Activated naive CD4-positive, alpha-beta T cell treated with anti-CD3 and anti-CD28 coated beads, Interleukin-2, amount 50 U/mL, for 24 hours (primary cell): ENCODE measurements around the gene USP24.

ENCODE experiments used
- H3K27ac Mint-ChIP-seq: one replicate; pipeline ENCODE4 v1.8.0; 2021; ENCODE audit warnings: mild to moderate bottlenecking, mixed read lengths
- H3K27me3 Mint-ChIP-seq: one replicate; pipeline ENCODE4 v1.8.0; 2021; ENCODE audit warnings: mixed read lengths
- H3K36me3 Mint-ChIP-seq: one replicate; pipeline ENCODE4 v1.8.0; 2021; ENCODE audit warnings: mixed read lengths
- H3K4me1 Mint-ChIP-seq: one replicate; pipeline ENCODE4 v1.8.0; 2021; ENCODE audit warnings: mixed read lengths
- H3K4me3 Mint-ChIP-seq: one replicate; pipeline ENCODE4 v1.8.0; 2021; ENCODE audit warnings: mild to moderate bottlenecking, mixed read lengths
- H3K9me3 Mint-ChIP-seq: one replicate; pipeline ENCODE4 v1.8.0; 2021; ENCODE audit warnings: mixed read lengths

The USP24 gene, protein sequence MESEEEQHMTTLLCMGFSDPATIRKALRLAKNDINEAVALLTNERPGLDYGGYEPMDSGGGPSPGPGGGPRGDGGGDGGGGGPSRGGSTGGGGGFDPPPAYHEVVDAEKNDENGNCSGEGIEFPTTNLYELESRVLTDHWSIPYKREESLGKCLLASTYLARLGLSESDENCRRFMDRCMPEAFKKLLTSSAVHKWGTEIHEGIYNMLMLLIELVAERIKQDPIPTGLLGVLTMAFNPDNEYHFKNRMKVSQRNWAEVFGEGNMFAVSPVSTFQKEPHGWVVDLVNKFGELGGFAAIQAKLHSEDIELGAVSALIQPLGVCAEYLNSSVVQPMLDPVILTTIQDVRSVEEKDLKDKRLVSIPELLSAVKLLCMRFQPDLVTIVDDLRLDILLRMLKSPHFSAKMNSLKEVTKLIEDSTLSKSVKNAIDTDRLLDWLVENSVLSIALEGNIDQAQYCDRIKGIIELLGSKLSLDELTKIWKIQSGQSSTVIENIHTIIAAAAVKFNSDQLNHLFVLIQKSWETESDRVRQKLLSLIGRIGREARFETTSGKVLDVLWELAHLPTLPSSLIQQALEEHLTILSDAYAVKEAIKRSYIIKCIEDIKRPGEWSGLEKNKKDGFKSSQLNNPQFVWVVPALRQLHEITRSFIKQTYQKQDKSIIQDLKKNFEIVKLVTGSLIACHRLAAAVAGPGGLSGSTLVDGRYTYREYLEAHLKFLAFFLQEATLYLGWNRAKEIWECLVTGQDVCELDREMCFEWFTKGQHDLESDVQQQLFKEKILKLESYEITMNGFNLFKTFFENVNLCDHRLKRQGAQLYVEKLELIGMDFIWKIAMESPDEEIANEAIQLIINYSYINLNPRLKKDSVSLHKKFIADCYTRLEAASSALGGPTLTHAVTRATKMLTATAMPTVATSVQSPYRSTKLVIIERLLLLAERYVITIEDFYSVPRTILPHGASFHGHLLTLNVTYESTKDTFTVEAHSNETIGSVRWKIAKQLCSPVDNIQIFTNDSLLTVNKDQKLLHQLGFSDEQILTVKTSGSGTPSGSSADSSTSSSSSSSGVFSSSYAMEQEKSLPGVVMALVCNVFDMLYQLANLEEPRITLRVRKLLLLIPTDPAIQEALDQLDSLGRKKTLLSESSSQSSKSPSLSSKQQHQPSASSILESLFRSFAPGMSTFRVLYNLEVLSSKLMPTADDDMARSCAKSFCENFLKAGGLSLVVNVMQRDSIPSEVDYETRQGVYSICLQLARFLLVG (N-terminal part only)

DNA sequence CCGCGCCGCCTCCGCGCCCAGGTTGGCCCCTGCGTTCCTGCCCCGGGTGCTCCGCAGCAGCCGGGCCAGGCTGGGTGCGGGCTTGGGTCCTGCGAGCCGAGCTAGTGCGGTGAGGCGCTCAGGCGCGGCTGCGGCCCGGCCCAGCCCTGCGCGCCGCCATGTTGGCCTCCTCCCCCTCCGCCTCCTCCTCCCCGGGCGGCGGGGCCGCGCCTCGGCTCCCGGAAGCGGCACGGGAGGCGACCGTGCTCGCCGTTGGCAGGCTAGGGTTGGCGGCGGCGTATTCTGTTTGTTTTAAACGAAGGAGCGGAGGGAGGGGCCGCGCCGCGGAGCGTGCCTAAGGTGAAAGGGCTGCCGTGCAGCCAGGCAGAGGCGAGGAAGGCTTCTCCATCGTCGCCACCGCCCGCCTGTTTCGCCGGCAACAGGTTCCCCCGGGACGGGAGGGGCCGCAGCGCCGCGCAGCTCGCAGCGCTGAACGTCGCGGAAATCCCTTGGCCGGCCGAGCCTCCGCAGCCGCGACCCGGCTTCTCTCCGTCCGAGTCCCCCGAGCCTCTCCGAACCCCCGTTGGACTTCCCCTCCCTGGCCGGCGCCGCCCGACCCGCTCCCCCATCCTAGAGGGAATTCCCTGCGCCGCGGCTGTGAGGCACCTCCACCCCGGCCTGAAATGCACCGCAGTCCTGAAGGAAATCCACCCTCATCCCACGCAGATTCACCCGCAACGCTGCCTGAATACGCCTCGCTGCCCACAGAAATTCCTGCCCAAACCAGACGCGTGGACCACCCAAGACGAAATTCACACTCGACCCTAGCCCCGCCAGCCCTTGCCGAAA, at the start of gene USP24:
USP24 (minus strand) TSS at position 171 of the 828 bp plus-strand sequence. CDS start 251 bp downstream, outside the sequence.
- Mint-ChIP-seq H3K4me3 (peak within 1 kb of the TSS; percentile 99), H3K27me3 (no peaks in the 10 kb centered on the region), H3K4me1 (peaks cover 68% of the 10 kb centered on the region), H3K27ac (peak within 1 kb of the TSS; percentile 100), H3K36me3 (no peaks in the 10 kb centered on the region), H3K9me3 (no peaks in the 10 kb centered on the region)

DNA sequence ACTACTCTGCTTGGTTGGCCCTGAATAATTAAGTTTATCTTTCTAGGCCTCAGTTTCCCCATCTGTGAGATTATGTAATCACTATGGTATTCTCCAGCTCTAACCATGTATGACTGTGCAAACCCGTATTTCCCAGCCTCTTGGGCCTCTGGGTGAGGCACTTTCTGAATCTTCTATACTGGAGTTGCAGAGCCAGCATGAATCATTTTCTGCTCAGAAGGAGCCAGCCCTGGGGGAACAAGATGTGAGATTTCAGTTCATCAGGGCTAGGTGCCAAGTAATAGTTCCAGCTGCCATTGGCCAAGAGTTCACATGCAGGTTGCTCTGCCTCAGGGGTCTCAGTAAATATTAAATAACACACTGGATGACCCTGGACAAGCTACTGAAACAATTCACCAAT, 47.7 kb upstream of the USP24 start:
- H3K4me3 Mint-ChIP-seq: no peak overlapping the region
- no peak overlapping the region for H3K27ac Mint-ChIP-seq
- H3K36me3 Mint-ChIP-seq: no peaks in the 10 kb centered on the region
- no peaks in the 10 kb centered on the region for H3K9me3 Mint-ChIP-seq
- H3K4me1 Mint-ChIP-seq: peaks cover 7% of the 10 kb centered on the region
- H3K27me3 Mint-ChIP-seq: no peaks in the 10 kb centered on the region

- Mint-ChIP-seq H3K27ac (no peak overlapping the region), H3K4me3 (no peak overlapping the region), H3K27me3 (no peaks in the 10 kb centered on the region), H3K36me3 (no peaks in the 10 kb centered on the region), H3K4me1 (peaks cover 12% of the 10 kb centered on the region), H3K9me3 (no peaks in the 10 kb centered on the region)
Measured at GRCh38 chr1:55259911-55260609, 44.9 kb upstream of the USP24 start.

- H3K4me1 Mint-ChIP-seq: peaks cover 15% of the 10 kb centered on the region
- H3K9me3 Mint-ChIP-seq: no peaks in the 10 kb centered on the region
- no peaks in the 10 kb centered on the region for H3K36me3 Mint-ChIP-seq
- no peak overlapping the region for H3K4me3 Mint-ChIP-seq
- H3K27ac Mint-ChIP-seq: peak overlapping the region; percentile 73
- H3K27me3 Mint-ChIP-seq: no peaks in the 10 kb centered on the region
Measured at GRCh38 chr1:55257958-55258357, 42.8 kb upstream of the USP24 start.

GRCh38 chr1:55255901-55256300, 40.7 kb upstream of the USP24 start:
- H3K4me1 Mint-ChIP-seq: peaks cover 22% of the 10 kb centered on the region
- no peaks in the 10 kb centered on the region for H3K36me3 Mint-ChIP-seq
- H3K27me3 Mint-ChIP-seq: no peaks in the 10 kb centered on the region
- no peaks in the 10 kb centered on the region for H3K9me3 Mint-ChIP-seq
- no peak overlapping the region for H3K4me3 Mint-ChIP-seq
- H3K27ac Mint-ChIP-seq: no peak overlapping the region

GRCh38 chr1:55252942-55253589, 37.9 kb upstream of the USP24 start:
- H3K27ac Mint-ChIP-seq: peak overlapping the region; percentile 21

DNA sequence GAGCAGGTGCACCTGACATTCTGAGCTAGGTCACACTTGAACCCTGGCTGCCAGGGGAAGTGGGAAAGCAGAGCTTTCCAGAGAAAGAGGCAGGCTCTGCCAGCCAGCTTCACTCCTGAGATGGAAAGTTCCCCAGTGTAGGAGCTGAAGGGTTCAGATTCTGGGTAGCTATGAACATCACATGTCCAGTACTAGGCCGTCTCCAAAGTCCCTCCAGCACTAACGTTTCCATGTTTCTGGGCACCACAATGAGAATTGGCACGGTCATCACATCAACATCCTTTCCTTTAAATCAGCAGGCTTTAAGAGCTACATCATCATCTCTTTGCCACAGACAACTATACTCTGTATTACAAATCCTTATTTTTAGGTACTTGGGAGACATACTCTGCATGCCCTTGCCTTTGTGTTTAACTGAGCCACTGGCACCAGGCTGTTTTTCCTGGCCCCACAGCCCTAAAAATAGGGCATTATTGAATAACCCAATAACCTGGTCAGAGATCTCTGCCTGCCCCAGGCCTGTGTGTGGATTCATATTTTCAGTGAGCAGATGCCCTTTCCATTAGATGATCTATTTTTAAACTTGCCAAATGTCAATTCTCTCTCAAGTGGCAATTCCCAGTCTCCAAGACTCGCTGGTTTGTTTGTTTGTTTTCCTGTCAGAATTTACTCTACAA, 35.4 kb upstream of the USP24 start:
- no peaks in the 10 kb centered on the region for H3K27me3 Mint-ChIP-seq
- H3K4me3 Mint-ChIP-seq: no peak overlapping the region
- no peak overlapping the region for H3K27ac Mint-ChIP-seq
- no peaks in the 10 kb centered on the region for H3K36me3 Mint-ChIP-seq
- H3K4me1 Mint-ChIP-seq: peaks cover 10% of the 10 kb centered on the region
- no peaks in the 10 kb centered on the region for H3K9me3 Mint-ChIP-seq

More at GRCh38 chr1:55252942-55253589, 37.9 kb upstream of the USP24 start:
- Mint-ChIP-seq H3K36me3 (no peaks in the 10 kb centered on the region), H3K27me3 (no peaks in the 10 kb centered on the region), H3K4me1 (peaks cover 17% of the 10 kb centered on the region), H3K4me3 (no peak overlapping the region), H3K9me3 (no peaks in the 10 kb centered on the region)

DNA sequence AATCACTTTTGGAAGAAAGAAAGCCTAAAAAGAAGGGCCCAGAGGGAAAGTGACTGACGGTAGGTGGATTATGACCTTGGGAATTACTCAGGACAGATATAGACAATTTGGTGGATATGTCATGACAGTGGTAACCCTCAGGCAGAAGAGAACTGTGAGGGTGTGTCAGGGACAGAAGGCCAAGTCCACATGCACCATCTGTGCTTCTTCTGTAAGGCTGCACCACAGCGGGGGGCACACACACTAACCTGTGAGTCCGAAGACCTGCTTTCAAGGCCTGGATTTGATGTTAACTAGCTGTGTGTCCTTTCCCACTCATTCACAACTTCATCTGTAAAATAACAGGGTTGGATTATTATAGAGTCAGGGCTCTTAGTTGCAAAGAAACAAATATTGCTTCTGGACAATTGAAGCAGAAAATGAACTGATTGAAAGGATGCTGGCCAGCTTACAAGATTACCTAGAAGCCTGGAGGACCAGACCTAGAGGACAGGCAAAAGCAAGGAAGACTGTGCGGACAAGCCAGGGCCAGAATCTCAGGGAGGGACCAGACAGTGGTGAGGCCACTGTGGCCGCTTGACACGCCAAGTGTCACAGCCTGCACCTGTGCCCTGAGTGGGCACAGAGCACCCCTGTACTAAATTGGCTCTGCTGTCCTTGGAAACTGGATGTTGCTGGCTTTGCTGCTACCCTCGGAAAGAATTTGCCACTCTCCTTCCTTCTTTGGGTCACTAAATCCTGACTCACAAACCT, 34.7 kb upstream of the USP24 start:
- Mint-ChIP-seq H3K36me3 (no peaks in the 10 kb centered on the region), H3K4me3 (no peak overlapping the region), H3K9me3 (no peaks in the 10 kb centered on the region)

DNA sequence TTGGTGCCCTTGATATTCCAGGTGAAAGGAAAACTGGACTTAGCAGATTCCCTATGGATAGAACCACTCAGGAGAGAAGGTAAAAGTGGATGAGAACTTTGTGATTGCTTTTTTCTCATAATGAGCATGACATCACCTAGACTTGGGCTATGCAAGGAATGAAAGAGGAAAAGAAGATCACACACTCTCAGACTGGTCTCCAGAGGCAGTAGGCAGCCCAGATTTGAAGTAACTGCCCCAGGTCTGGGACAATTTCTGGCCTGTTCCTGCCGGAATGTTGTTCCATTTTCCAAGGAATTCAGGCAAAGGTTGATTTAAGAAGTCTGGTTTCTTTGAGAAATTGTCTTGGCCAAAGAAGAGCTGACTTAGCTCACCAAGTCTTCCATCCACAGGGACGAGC, 31.7 kb upstream of the USP24 start:
- H3K27ac Mint-ChIP-seq: no peak overlapping the region
- no peak overlapping the region for H3K4me3 Mint-ChIP-seq
- no peaks in the 10 kb centered on the region for H3K36me3 Mint-ChIP-seq
- no peaks in the 10 kb centered on the region for H3K4me1 Mint-ChIP-seq
- no peaks in the 10 kb centered on the region for H3K9me3 Mint-ChIP-seq
- H3K27me3 Mint-ChIP-seq: no peaks in the 10 kb centered on the region

More for the DNA sequence above, 34.7 kb upstream of the USP24 start:
- H3K27ac Mint-ChIP-seq: no peak overlapping the region
- peaks cover 10% of the 10 kb centered on the region for H3K4me1 Mint-ChIP-seq
- no peaks in the 10 kb centered on the region for H3K27me3 Mint-ChIP-seq

DNA sequence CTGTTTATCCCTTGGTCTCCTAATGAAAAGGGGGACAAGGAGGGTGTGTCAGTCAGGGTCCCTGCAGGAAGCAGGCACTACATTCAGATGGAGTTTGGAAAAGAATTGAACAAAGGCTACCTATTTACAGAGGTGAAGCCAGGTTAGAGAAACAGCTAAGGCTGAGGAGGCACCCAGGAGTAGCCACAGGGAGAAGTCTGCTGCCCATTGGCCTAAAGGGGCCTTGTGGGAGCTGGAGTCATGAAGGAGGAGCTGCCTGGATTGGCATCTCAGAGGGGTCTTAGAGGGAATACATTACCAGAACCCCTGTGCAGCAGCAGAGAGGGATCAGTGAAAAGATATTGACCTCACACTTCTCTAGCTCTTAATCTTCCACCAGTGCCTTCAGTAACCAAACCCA, 31.2 kb upstream of the USP24 start:
- Mint-ChIP-seq H3K27ac (no peak overlapping the region), H3K27me3 (no peaks in the 10 kb centered on the region), H3K9me3 (no peaks in the 10 kb centered on the region), H3K4me3 (no peak overlapping the region), H3K36me3 (no peaks in the 10 kb centered on the region), H3K4me1 (no peaks in the 10 kb centered on the region)

DNA sequence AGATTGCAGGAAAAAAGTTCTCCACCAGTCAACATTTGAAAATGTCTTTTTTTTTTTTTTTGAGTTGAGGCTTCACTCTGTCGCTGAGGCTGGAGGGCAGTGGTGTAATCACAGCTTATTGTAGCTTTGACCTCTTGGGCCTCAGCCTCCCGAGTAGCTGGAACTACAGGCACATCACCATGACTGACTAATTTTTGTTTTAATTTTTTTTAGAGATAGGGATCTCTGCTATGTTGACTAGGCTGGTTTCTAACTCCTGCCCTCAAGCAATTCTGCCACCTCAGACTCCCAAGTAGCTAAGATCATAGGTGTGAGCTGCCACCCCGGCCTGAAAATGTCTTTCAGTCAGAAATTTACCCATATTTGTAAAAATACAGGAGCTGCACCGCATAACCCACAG, 30.6 kb upstream of the USP24 start:
- Mint-ChIP-seq H3K9me3 (no peaks in the 10 kb centered on the region), H3K27ac (no peak overlapping the region), H3K4me1 (no peaks in the 10 kb centered on the region), H3K4me3 (no peak overlapping the region), H3K36me3 (no peaks in the 10 kb centered on the region), H3K27me3 (no peaks in the 10 kb centered on the region)

- Mint-ChIP-seq H3K4me1 (no peaks in the 10 kb centered on the region), H3K27me3 (no peaks in the 10 kb centered on the region), H3K36me3 (no peaks in the 10 kb centered on the region), H3K27ac (no peak overlapping the region), H3K9me3 (no peaks in the 10 kb centered on the region), H3K4me3 (no peak overlapping the region)
Measured at GRCh38 chr1:55244476-55245099, 29.4 kb upstream of the USP24 start.

- H3K9me3 Mint-ChIP-seq: no peaks in the 10 kb centered on the region
- no peaks in the 10 kb centered on the region for H3K4me1 Mint-ChIP-seq
- no peak overlapping the region for H3K4me3 Mint-ChIP-seq
- H3K36me3 Mint-ChIP-seq: no peaks in the 10 kb centered on the region
- H3K27me3 Mint-ChIP-seq: no peaks in the 10 kb centered on the region
- H3K27ac Mint-ChIP-seq: peak overlapping the region; percentile 24
Measured at GRCh38 chr1:55243655-55244054, 28.5 kb upstream of the USP24 start.
